Peyer's patch (tissue), 4 donors: ENCODE results near the gene LCLAT1. TPM values are rescaled to one million over a fixed set of nuclear protein-coding genes. Genes with fewer than 3 reads are reported as not detected.

Experiments used
- DNase-seq, 3 donors: peaks; one replicate each; pipeline ENCODE4 v3.0.0-alpha.2; 2017 to 2019
- H3K27ac ChIP-seq, 4 donors: fragments of 200-600 bp; sonication (generic); one replicate each; pipeline ENCODE4 v1.5.1; 2016 to 2019
- H3K27me3 ChIP-seq, 2 donors: fragments of 200-600 bp; sonication (generic); one replicate each; pipeline ENCODE4 v1.5.1; 2019
- H3K36me3 ChIP-seq, 3 donors: fragments of 200-600 bp; sonication (generic); one replicate each; pipeline ENCODE4 v1.5.1; 2016 to 2019
- H3K4me1 ChIP-seq, 4 donors: fragments of 200-600 bp; sonication (generic); one replicate each; pipeline ENCODE4 v1.5.1; 2016 to 2019
- H3K4me3 ChIP-seq, 4 donors: fragments of 200-600 bp; sonication (generic); 1 replicate in 3 of 4; 2 replicates in 1 of 4; pipeline ENCODE4 v1.5.1; 2016 to 2019; ENCODE audit warnings: mild to moderate bottlenecking in 1 of 4
- H3K9me3 ChIP-seq, 4 donors: fragments of 200-600 bp; sonication (generic); one replicate each; pipeline ENCODE4 v1.5.1; 2016 to 2019; ENCODE audit warnings: mild to moderate bottlenecking in 1 of 4
- POLR2A ChIP-seq, 2 donors: fragments of 450-650 bp; IDR thresholded peaks; one replicate each; pipeline ENCODE4 v1.5.1; 2017; ENCODE audit warnings: antibody characterized with exemption in 2 of 2, mild to moderate bottlenecking in 2 of 2, moderate library complexity in 2 of 2
- total RNA-seq, 4 donors: library from RNA; depleted of rRNA; stranded (reverse); fragments of >200 nt; gene quantifications; one replicate each; pipeline ENCODE4 v1.1.0, GENCODE V29; 2016
- TF ChIP-seq, protein P1 (sequence below), 6 experiments: fragments of 450-650 bp in 4 of 6; fragments of 200-600 bp in 2 of 6; sonication (generic) in 1 of 6; IDR thresholded peaks; one replicate each; pipeline ENCODE4 v1.5.1; 2017 to 2019; ENCODE audit warnings: antibody characterized with exemption in 6 of 6, mild to moderate bottlenecking in 3 of 6, moderate library complexity in 1 of 6

The LCLAT1 gene
- total RNA-seq, 4 donors from 2014 or later: 10.7 to 60.8 (median 24.9) TPM

DNA sequence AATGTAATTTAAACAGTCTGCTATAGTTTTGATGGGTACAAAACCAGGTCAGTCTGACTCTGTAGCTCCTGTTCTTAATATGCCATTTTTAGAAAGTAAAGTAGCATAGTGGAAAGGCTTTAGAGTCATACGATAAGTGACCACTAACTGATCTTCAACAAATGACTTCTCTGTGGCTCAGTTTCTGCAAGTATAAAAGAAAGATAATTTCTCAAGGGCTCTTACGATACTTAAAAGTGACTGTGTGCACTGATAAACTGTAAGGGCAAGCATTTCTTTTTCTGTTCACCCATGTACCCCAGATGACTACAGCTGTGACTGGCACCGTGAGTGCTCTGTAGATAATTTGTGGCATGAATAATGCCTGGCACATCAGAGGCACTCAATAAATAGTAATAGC is 178.7 kb downstream of the LCLAT1 start:
- Histone ChIP-seq H3K9me3 (no peaks in the 10 kb centered on the region), H3K4me3 (no peak overlapping the region), H3K36me3 (no peaks in the 10 kb centered on the region), H3K27me3 (no peaks in the 10 kb centered on the region), H3K4me1 (no peaks in the 10 kb centered on the region), H3K27ac (no peak overlapping the region)
- TF ChIP-seq, protein P1, sequence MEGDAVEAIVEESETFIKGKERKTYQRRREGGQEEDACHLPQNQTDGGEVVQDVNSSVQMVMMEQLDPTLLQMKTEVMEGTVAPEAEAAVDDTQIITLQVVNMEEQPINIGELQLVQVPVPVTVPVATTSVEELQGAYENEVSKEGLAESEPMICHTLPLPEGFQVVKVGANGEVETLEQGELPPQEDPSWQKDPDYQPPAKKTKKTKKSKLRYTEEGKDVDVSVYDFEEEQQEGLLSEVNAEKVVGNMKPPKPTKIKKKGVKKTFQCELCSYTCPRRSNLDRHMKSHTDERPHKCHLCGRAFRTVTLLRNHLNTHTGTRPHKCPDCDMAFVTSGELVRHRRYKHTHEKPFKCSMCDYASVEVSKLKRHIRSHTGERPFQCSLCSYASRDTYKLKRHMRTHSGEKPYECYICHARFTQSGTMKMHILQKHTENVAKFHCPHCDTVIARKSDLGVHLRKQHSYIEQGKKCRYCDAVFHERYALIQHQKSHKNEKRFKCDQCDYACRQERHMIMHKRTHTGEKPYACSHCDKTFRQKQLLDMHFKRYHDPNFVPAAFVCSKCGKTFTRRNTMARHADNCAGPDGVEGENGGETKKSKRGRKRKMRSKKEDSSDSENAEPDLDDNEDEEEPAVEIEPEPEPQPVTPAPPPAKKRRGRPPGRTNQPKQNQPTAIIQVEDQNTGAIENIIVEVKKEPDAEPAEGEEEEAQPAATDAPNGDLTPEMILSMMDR (IDR thresholded peaks at IDR 0.05): no peak
- no peak for TF ChIP-seq POLR2A (IDR thresholded peaks at IDR 0.05)
- DNase-seq: no peak

DNA sequence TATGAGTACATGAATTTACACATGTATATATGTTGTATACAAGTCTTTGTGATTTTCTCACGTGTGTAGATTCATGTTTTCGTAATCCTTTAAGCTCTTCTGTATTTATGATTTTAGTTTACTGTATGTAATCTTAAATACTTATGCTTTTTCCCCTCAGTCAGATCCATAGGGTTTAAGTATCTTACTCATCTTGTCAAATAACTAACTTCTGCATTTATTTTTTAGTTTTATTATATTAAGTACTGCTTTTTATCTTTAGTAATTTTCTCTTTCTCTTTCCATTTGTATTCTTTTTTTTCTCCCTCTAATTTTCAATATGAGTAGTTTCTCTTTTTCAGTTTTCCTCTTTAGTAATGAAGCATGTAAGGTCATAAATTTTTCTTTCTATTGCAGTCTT is 179.4 kb downstream of the LCLAT1 start:
- no peaks in the 10 kb centered on the region for H3K4me1 ChIP-seq
- TF ChIP-seq POLR2A (IDR thresholded peaks at IDR 0.05): no peak
- TF ChIP-seq, protein P1 (IDR thresholded peaks at IDR 0.05): no peak
- H3K9me3 ChIP-seq: no peaks in the 10 kb centered on the region
- DNase-seq: no peak
- H3K4me3 ChIP-seq: no peak overlapping the region
- no peak overlapping the region for H3K27ac ChIP-seq
- H3K36me3 ChIP-seq: no peaks in the 10 kb centered on the region
- no peaks in the 10 kb centered on the region for H3K27me3 ChIP-seq

DNA sequence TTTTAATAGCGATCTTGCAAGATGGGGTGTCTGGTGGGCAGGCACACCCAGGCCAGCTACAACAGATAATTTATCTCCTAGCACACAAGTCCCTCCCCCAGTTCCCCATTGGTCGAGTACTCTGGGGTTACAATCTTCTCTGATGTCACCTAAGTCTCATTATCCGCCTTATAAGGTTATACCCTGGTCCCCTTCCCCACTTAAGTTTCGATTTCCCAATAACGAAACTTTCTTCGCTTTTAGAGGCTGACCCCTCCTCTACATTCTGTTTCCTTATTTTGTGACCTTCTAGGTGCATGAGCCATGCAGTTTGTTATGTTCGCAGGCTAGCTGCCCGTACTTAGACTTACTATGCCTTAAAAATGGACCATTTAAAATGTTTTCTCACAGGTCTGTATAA is 180.1 kb downstream of the LCLAT1 start:
- no peaks in the 10 kb centered on the region for H3K36me3 ChIP-seq
- TF ChIP-seq POLR2A (IDR thresholded peaks at IDR 0.05): no peak
- TF ChIP-seq, protein P1 (IDR thresholded peaks at IDR 0.05): no peak
- no peak overlapping the region for H3K27ac ChIP-seq
- no peaks in the 10 kb centered on the region for H3K4me1 ChIP-seq
- H3K9me3 ChIP-seq: no peaks in the 10 kb centered on the region
- no peak overlapping the region for H3K4me3 ChIP-seq
- H3K27me3 ChIP-seq: no peaks in the 10 kb centered on the region
- DNase-seq: peak in 1 of 3 donors; percentile 23

DNA sequence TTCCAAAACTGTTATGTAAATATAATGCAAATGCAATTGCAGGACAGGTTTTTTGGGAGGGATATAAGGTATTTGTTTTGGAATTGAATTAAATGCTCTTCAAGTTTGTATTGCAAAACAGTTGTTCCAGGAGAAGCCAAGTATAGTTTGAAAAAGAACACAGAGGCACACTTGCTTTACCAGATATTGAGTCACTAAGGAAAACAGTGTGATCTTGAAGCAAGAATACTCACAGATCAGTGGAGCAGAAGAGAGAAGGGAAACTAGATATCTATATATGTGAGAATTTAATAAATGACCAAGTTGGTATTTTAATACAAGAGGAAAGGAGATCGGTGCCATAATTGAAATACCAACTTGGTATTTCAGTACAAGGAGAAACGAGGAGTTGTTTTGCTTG is 181.3 kb downstream of the LCLAT1 start:
- H3K36me3 ChIP-seq: no peaks in the 10 kb centered on the region
- TF ChIP-seq POLR2A (IDR thresholded peaks at IDR 0.05): no peak
- TF ChIP-seq, protein P1 (IDR thresholded peaks at IDR 0.05): no peak
- H3K27me3 ChIP-seq: no peaks in the 10 kb centered on the region
- no peak overlapping the region for H3K4me3 ChIP-seq
- H3K9me3 ChIP-seq: no peaks in the 10 kb centered on the region
- H3K27ac ChIP-seq: no peak overlapping the region
- no peak for DNase-seq
- no peaks in the 10 kb centered on the region for H3K4me1 ChIP-seq

DNA sequence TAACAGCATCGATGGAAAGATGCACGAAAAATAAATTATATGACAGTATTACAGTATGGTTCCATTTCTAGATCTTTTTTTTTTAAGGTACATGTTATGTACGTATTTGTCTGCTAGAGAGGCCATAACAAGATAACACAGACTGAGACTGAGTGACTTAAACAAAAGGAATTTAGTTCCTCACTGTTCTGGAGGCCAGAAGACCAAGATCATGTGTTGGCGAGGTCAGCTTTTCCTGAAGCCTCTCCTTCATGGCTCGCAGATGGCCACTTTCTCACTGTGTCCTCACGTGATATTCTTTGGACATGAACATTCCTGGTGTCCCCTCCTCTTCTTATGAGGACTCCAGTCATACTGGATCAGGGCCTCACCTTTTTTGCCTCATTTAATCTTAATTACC is 182.8 kb downstream of the LCLAT1 start:
- no peak for DNase-seq

More for the DNA sequence above, 182.8 kb downstream of the LCLAT1 start:
- no peak overlapping the region for H3K27ac ChIP-seq
- H3K36me3 ChIP-seq: no peaks in the 10 kb centered on the region
- no peak overlapping the region for H3K4me3 ChIP-seq
- TF ChIP-seq POLR2A (IDR thresholded peaks at IDR 0.05): no peak
- TF ChIP-seq, protein P1 (IDR thresholded peaks at IDR 0.05): no peak
- no peaks in the 10 kb centered on the region for H3K9me3 ChIP-seq
- H3K27me3 ChIP-seq: no peaks in the 10 kb centered on the region
- no peaks in the 10 kb centered on the region for H3K4me1 ChIP-seq
